ENCODE measurements around the gene ITGAE.

GRCh38 chr17:3809135-3809534, 8.1 kb upstream of the ITGAE start:
- no peak for TF ChIP-seq GATA2 (IDR thresholded peaks at IDR 0.05; ENCODE audit: low read depth, low read length)
- TF ChIP-seq GATA3 (IDR thresholded peaks at IDR 0.05; ENCODE audit: low read depth, low read length) = no peak
